NOMO-1 treated with DMSO at 0.1 percent for 48 hours (cell line): ENCODE data around the gene LEAP2.
"Not testable (repeated sequence)": the region's sequence is repeated elsewhere in the genome, so short reads cannot be mapped to it uniquely, and the experiment has no call there.

Experiments
- DNase-seq: peaks from one replicate; lab custom pipeline; 2025; ENCODE audit not compliant: unreplicated experiment; lab: John Stamatoyannopoulos, UW

The LEAP2 gene

GRCh38 chr5:132840313-132840712, 33.2 kb upstream of the LEAP2 start:
- DNase-seq, result no peak

DNA sequence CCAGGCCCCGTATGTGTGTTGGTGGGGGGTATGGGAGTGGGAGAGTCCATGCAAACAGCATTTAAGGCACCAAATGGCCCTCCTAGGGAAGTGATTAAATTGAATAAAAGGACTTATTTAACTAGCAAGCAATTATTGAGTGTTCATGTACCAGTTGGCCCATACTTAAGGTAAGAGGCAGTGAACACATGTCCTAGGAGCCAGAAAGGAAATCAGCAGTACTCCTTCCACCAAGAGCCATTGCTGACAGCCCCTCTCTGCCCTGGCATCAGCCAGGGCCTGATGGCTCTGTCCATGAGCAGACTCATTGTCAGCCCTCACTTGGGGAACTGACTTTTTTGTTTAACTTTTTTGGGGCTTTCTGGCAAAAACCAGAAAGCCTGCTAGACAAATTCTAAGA, 32.6 kb upstream of the LEAP2 start:
- DNase-seq, result no peak

DNA sequence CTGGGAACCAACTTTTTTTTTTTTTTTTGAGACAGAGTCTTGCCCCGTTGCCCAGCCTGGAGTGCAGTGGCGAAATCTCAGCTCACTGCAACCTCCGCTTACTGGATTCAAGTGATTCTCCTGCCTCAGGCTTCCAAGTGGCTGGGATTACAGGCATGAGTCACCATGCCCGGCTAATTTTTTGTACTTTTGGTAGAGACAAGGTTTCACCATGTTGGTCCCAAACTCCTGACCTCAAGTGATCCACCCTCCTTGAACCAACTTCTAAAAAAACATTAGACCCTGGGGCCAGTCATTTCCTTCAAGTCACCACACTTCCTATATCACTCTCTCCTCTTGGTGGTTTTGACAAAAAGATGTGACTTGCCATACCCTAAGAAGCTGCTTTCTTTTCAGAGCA, 32.2 kb upstream of the LEAP2 start:
- peak; percentile 32 for DNase-seq

- no peak for DNase-seq
These were observed 25.2 kb upstream of the LEAP2 start for GRCh38 chr5:132848270-132848669.

- DNase-seq, result no peak
These were observed 24.1 kb upstream of the LEAP2 start for GRCh38 chr5:132849347-132849746.

DNA sequence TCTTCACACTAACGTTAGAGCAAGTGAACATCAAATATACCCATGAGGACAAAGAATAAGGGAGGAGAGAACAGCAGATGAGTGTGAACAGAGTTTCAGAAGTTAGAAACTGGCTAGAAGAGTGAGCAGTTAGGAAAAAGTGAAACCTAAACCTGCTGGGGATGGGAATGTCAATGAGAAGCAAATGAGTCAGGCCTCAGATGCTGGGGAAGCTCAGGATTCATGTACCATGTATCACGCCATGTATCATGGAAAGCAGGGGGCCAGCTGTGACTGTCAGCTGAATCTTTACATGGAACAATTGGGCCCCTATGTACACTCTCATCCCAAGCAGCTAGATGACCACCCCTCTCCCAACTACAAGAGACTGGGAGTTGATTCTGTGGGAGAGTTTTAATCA, 23.4 kb upstream of the LEAP2 start:
- DNase-seq, result no peak

GRCh38 chr5:132853323-132853722, 20.1 kb upstream of the LEAP2 start:
- DNase-seq, result no peak

DNA sequence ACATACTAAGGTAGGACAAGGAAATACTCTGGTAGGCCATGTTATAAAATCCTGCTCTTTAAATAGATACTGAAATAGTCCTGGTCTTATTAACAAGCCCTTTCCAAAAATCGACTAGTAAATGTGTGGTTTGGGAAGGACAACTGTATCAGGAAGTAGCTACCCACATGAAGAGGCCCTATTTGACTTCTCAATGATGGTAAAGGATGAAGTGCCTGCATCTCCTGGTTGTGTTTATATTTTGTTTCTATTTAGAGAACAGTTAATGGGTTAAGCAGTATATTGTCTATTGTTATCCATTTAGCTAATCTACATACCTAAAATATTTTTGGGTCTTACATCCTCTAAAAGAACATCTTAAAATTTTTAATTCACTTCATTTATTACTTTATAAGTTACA, 19.7 kb upstream of the LEAP2 start:
- DNase-seq, result no peak

DNA sequence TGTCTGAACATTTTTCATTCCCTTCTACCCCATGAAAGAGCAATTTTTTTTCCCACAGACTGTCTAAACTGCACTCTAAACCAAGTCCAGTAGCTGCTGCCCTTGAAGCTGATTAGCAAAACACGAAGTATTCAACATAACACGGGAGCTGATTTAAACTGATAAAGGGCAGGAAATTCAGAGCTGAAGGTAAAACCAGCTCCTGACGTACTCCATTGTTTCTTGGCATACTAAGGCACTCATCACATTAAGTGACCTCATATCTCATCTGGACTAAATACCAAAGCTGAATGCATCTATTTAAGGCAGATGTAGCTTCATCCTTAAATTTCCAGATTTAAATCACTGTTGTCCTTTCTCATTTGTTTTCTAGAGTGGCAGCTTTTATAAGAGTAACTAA, 19.2 kb upstream of the LEAP2 start:
- DNase-seq, result no peak

DNA sequence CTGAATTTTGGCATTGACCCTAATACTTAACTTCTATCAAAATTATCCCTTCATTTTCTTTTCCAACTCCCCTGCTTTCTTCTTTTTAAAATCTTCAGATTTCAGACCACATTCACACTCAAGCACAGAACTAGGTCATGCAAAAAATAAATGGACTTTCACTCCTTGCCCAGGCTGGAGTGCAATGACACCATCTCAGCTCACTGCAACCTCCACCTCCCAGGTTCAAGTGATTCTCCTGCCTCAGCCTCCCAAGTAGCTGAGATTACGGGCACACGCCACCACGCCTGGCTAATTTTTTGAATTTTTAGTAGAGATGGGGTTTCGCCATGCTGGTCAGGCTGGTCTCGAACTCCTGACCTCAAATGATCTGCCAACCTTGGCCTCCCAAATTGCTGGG, 18.5 kb upstream of the LEAP2 start:
- DNase-seq, result not testable (repeated sequence)

DNA sequence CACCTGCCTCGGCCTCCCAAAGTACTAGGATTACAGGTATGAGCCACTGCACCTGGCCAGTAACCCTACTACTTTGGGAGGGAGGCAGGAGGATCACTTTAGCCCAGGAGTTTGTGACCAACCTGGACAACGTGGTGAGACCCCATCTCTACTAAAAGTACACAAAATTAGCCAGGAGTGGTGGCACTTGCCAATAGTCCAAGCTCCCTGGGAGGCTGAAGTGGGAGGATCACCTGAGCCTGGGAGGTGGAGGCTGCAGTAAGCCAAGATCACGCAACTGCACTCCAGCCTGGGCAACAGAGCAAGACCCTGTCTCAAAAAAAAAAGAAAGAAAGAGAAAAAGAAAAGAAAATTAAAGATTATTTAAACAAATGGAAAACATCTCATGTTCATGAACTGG, 17.5 kb upstream of the LEAP2 start:
- no peak for DNase-seq

DNA sequence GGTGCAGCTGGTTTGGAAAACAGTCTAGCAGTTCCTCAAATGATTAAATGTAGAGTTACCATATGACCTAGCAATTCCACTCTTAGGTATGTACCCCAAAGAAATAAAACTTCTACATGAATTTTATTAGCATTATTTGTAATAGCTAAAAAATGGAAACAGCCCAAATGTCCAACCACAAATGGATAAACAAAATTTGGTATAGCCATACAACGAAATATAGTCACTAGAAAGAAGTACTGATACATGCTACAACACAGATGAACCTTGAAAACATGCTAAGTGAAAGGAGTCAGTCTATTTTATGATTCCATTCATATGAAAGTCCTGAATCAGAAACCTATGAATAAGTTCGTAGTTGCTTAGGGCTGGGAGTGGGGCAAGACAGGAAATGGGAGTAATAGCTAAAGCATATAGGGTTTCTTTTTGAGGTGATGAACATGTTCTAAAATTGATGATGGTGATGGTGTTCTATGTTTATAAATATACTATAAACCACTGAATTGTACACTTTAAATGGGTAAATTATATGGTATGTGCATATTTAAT, 13.5 kb upstream of the LEAP2 start:
- no peak for DNase-seq

DNA sequence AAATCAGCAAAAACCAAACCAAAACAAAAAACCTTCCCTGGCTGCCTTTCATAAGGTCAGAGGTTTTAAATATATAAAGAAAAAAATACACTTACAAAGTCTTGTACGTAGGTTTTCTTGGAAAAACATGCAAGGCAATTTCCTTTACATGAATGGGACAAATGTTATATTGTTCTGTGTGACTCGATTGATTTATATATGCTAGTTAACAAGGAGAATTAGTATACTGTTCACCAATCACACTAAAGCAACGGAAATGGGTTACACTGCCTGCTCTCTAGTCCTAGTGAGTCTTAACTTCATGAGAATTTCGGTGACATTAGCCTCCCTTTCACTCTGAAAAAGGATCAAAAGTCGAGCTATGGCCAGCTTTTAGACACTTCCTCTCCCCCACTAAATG, 12.7 kb upstream of the LEAP2 start:
- DNase-seq, result no peak

DNA sequence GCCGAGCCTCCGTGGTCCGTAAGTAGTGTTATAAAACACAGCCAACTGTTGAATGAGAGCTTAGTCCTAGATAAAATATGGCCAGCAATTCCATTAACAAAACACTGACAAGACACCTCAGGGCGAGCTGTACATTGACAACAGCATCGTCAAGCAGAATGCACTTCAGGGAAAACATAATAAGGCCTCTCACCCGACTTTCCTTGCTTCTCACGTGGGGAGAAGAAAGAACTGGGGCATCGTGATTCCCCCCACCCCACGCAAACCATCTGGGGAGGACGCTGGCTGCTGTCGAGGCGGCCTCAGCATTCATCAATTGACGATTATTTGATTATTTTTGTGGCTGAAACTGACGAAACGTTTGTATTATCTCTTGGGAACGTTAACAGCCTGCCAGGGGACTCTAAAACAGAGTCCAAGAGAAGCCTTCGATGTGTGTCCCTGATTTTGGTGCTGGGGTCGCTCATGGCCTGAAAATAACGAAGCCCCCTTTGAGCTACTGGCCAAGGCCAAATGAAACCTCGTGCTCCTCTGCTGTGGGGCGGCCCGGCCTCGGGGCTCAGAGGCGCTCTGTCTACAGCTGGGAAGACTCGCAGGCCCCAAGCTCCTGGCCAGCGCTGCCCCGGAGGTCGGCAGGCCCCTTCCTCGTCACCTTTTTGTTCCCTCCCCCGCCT, 7.7 kb upstream of the LEAP2 start:
- DNase-seq, result no peak

- peak; percentile 99 for DNase-seq
These were observed 7.0 kb upstream of the LEAP2 start, which contains the start of the genes GDF9 and UQCRQ for GRCh38 chr5:132866342-132867045. Gene GDF9 (minus strand): TSS chr5:132866469. CDS start chr5:132864533, 1,936 bp downstream. Gene UQCRQ (plus strand): TSS chr5:132866642. CDS start chr5:132866882, 240 bp downstream.

- DNase-seq, result no peak
These were observed 6.4 kb upstream of the LEAP2 start for GRCh38 chr5:132867046-132867451.

- DNase-seq, result no peak
These were observed 4.7 kb upstream of the LEAP2 start for GRCh38 chr5:132868754-132869153.

DNA sequence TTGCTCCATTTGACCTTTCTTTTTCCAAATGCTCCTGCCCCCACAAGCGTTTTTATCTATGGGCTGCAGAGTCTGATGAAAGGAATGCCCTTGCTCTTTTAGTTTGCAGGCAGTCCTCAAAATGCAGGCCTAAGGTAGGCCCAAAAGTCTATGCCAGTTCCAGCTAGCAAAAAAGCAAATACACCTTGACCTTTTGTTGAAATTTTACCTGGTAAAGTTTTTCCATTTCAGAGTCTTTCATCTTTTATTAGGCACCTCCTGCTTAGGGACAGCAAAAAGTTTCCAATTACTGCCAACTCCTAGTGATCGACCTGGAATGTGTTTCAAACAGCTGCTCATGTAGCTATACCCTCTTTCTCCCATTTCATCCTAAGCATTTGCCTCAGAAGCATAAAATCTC, 2.7 kb upstream of the LEAP2 start:
- no peak for DNase-seq

DNA sequence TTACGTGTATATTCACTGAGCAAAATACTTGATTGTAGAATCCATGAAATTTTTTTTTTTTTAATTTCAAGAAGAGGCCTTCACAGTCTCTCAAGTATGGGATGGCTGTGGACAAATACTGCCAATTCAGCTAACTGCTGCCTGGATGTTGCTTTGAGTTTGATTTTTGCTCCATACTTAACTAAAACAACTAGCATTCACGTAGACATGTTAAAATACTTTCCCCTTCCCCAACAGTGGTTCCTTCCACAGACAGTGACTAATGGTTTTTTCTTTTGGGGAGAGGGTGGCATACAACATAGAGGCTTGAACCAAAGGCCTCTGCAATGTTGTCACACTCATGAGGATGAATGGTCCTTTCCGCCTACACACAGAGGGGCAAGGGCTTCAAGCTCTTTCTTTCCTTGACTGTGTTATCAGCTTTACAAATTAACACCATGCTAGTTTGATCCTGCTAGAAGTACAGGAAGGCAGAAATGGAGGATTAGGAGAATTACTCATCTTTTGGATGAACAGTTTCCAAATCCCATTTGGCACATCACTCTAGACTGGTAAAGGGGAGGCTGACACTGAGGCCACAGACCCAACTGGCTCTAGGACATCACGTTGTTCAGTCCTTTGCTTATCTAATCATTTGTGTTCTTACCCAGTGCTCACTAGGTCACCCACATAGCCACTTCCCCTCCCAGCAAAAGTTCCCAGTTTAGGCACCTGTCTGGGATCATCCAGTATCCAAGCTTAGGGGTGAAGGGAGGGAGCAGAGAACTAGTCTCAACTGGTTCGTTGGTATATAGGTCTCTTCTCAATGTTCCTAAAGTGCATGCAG, 1.8 kb upstream of the LEAP2 start:
- DNase-seq, result no peak

GRCh38 chr5:132872788-132873118, 715 bp upstream of the LEAP2 start:
- no peak for DNase-seq

DNA sequence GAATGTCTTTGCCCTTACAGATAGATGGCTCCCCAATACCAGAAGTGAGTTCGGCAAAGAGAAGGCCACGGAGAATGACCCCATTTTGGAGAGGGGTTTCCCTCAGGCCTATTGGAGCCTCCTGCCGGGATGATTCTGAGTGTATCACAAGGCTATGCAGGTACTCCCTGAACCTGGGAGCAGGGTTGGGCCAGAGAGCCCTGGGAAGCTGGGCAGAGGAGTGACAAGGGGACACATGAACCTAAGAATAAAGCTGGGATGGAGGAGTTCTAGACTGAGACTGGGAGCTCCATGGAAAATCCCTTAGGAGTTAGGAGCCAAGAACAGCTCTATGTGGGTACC, 433 bp downstream of the LEAP2 start:
- no peak for DNase-seq
